T-helper 9 cell (primary cell): Measurements from ENCODE around the gene DFFB.
"Not testable (repeated sequence)": the region's sequence is repeated elsewhere in the genome, so short reads cannot be mapped to it uniquely, and the experiment has no call there.

Experiments
- DNase-seq: peaks from one replicate; pipeline ENCODE4 v3.0.0-alpha.2; 2020

DFFB gene

DNA sequence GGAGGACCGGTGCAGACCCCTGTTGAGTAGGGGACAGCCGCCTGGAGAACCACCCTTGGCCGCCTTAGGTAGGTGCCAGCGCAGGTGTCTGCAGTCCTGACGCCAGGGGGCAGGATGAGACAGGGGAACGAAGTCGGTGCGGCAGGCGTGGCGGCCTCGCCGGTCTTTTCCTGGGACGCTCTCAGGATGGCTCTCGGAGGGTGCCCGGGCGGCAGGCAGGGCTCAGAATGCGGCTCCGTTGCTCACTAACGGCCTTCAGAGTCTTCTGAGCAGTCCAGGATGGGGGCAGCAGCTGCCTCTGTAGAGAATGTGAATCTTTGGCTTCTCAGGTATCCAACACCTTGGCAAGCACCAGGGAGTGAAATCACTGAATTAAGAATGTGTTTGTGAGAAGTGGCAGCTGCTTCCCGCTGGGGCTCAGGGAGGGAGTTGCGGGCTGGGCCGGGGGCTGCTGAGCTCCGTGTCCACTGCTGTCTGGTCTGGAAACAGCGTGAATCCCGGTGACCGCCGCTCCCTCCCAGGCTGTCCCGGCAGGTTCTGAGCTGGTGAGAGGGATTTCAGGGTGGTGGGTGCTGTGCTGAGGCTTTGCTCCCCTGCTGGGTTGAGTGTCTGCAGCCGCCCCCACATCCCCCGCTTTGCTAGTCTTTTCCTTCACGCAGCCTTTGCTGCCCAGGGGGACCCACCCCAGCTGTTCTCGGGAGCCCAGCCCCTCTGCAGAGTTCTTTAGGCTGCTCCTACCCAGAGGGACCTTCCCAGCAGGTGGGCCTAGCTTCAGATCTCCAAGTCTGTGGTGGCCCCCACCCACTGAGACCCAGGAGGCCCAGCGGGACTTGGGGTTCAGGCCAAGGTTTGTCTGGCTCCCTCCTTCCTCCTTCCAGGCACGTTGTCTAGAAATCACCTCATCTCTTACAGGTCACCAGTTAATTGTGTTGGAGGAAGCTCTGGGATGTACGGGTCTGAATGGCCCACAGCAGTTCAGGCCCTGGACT is 53.9 kb downstream of the DFFB start:
- DNase-seq = peak; percentile 73

DNA sequence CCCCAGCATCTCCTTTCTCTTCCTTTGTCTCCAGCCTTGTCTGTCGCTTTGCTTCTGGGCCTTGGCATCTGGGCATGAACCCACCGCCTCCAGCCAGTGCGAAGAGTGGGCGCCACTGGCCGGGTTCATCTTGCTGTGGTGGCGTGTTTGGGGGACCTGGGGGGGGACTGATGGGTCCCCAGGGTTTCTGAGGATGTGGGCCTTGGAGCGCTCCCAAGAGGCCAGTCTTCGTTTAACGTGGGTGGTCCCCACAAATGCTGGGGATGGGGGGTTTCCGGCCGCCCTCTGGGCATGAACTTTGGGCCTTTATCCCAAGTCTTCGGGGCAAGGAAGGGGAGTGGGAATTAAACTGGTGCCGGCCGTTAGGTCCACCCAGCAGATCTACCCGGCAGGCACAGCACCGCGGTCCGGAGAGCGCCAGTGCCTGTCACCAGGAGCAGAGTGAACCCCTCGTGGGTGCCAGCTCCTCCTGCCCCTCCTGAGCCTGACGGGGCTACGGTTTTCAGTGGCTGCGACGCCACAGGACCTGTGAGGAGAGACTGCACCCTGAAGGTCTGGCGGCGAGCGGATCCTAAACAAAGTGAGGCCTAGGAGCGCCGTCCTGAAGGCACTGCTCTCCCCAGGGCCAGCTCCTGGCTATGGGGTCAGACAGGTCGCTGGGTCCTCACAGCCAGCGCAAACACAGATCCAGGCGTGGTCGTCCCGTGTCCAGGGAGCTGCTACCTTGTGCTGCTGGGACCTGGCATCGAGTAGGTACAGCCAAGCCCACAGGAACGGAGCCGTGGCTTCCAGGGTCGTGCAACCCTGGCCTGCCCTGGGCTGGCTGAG is 54.9 kb downstream of the DFFB start:
- no peak for DNase-seq

DNA sequence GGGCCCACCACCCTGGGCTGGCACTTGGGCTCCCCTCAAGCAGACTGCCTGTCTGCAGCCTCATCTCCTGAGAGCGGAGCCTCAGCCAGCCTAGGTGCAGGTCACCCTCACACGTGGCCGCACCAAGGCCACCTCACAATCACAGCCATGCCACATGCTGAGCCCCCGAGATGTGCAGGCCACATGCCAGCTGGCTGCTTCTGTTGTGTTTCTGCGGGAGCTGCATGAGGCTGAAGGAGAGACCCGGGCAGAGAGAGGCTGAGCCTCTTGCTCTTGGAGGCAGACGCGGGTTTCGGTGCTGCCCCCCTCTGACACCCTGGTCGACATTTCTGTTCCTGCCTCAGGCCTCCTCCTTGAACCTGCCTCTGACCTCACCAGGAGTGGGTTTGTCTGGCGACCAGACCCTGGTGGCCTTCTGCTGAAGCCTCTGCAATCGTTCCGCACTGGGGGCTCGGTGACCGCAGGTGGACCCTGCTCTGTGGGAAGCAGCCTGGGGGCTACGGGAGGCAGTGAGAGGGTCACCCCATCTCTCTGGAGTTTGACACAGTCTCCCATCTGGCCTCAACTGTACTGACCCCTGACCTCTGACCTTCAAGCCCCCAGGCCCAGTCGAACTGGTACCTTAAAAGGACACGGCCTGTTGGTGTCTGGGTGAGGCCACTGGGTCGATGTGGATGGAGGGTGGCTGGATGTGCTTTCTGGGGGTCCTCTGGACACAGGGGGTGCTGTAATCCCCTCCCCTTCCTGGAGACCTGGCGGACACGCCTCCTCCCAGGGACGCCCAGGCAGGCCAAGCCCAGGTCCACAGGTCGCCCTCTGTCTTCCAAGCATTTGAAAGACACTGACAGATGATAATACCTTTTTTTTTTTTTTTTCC is 55.8 kb downstream of the DFFB start:
- no peak for DNase-seq

DNA sequence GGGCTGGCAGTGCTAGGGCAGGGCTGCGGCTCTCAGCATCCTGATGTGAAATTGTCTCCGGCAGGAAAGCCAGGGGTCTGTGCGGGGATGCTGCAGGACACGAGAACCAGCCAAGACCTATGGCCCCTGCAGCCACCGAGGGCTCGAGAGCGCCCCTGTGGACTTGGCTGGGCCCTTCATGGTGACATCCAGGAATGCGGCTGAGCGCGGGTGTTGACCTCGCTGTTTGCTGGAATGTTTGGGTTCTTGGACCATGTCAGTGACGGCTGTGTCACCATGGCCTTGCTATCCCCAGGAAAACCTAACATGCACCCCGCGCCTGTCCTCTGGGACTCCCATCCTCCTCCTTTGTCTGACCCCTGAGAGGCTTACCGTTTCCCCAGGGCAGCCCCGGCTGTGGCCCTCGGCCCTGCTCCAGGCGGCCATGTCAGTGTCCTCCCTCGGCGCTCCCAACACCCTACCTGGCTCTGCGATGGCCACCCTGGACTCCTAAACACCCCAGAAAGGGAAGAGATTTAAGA is 57.1 kb downstream of the DFFB start:
- DNase-seq = no peak

DNA sequence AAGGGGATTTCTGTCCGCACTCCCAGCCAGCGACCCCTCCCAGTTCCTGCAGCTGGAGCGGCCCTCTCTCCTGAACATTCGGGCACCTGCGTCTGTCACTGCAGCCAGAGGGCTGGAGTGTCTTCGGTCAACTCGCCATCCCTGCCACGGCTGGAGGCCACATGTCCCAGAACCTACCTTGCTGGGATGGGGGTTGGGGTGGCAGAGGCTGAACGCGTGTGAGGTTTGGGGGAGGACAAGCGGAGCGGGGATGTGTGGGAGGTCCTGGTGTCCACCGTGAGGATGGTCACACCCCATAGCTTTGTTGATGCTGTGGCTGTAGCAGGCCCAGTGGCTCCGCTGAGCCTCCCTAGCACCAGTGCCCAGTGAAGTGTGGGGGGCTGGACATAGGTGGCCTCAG is 57.6 kb downstream of the DFFB start:
- no peak for DNase-seq

DNA sequence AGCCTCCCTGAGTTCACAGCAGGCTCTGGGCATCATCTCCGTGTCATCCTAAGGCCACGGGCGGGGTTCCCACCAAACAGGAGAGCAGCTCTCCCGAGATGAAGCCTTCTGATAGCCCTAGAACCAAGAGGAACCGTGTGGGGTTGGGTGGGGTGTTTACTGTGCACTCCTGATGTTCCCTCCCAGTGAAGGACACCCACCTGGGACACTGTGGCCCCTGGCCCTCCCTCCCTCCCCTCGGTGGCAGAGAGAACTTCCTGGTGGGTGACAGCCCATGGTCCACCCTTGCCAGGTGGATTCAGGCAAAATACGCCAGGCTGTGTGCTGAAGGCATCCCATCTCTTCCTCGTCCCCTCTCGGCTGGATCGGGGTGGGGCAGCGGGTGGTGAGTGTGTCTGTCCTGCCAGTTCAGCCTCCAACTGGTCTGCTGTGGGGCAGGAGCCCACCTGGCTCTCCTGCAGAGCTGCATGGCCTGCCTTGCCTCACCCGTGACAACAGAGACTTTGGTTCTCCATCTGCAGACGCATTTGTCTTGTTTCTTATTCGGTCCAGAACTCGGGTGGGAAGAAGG is 58.4 kb downstream of the DFFB start:
- no peak for DNase-seq

DNA sequence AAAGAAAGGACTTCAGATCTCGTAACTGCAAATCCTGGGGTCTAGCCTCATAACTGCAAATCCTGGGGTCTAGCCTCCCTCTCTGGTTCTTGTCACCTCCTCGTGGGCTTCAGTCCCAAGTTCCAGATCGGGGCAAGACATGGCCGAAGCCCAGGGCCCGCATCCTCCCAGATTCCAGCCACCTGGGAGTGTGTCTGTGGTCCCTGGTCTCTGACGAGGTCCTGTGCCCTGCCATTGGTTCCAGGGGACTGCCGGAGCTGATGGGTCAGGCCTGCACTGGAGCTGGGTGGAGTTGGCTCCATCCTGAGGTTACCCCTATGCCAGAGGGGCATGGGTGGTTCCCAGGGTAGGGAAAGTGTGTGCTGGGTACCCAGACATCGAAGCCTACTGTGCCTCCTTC is 60.5 kb downstream of the DFFB start:
- no peak for DNase-seq

DNA sequence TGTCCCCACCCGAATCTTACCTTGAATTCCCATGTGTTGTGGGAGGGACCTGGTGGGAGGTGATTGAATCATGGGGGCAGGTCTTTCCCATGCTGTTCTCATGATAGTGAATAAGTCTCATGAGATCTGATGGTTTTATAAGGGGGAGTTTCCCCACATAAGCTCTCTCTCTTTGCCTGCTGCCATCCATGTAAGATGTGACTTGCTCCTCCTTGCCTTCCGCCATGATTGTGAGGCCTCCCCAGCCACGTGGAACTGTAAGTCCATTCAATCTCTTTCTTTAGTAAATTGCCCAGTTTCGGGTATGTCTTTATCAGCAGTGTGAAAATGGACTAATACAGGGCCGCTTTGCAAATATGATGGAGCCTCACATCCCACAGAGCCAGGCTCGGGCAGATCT is 61.1 kb downstream of the DFFB start:
- not testable (repeated sequence) for DNase-seq

DNA sequence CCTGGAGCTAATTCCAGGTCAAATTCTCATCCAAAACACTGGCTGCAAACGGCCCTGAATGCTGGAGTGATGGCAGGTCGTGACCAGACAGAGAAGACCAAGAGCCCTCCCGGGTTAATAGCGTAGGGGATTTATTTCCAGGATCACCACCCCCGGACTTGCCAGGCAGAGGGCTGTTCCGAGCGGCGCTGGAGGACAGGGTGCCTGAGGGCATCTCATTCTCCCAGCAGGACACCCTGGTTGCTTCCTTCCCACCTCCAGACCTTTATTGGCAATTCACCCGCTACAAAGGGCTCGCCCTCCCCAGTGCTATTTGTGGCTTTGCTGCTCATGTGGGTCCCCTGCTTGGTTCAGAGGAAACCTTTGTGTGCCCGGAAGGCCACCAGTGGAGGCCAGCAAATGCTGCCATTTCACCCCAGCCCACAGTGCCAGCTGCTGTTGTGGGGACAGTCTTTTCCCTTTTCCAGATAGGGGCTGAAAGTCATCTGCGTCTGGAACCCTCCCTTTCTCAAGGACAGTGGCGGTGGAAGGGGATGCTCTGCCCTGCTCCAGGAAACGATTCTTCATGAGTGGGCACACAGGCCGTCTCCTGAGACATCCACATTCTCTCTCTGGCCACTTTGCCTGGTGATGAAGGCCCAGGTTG is 61.8 kb downstream of the DFFB start:
- DNase-seq = no peak

DNA sequence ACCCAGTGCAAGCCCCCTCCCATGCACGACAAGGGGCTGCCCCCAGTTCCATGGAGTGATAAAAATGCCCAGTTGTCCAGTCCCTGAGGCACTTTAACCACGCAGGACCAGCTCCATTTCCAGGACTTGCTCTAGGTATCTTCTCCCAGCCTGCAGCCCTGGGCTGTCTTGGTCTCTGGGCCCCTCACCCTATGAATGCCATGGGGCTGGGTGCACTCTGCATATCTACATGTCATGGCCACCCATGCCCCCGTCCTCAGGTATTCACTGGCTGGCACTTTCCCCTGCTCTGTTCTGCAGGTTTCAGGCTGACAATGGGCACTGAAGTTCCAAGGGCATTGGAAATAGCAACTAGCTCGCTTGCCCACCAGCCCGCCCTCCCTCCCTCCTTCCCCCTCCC is 62.4 kb downstream of the DFFB start:
- no peak for DNase-seq

DNA sequence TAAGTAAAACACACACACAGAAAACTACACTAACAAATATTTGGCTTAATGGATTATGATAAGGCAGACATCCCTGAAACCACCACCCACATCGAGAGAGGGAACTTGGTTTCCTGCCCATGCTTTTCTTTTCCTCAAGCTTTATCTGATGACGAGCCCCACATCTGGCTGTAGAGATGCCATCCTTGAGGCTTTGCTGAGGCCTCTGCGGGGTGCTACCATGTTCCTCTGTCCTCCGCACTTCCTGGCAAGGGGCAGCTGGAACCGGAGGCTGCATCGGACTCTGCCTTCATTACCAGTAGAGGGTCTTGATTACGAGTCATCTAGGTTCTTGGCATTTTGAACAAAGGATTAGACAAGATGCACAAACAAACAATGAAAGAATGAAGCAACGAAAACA is 64.5 kb downstream of the DFFB start:
- no peak for DNase-seq

DNA sequence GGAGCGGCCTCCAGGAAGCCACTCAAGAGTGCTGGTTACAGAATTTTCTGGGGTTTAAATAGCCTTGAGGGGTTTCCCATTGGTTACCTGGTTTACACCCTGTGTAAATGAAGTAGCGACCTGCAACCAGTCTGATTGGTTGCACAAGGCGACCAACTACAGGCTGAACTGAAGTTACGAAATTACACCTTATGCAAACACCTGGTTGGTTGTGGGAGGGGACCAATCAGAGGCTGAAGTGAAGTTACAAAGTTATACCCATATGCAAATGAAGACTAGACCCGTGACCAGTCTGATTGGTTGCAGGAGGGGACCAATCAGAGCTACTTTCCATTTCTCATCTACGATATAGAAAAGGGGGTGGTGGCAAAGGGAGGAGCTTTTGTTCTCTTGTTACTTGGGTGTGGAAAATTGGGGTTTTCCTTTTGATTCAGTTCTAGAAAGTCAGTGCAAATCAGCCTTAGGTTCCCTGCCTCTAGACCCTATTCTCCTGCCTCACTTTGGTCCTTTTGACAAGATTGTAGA is 65.0 kb downstream of the DFFB start:
- DNase-seq = no peak

DNA sequence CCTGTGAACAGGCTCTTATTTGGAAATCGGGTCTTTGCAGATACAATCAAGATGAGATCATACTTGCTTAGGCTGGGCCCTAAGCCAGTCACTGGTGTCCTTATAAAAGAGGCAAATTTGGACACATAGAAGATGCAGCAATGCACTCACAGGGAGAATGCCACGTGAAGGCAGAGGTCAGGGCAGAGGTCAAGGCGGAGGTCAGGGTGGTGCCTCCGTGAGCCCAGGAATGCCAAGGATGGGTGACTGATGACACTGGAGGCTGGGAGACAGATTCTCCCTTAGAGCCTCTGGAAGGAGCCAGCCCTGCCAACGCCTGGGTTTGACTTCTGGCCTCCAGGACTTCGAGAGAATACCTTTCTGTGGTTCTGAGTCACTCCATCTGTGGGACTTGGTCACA is 65.6 kb downstream of the DFFB start:
- DNase-seq = no peak

DNA sequence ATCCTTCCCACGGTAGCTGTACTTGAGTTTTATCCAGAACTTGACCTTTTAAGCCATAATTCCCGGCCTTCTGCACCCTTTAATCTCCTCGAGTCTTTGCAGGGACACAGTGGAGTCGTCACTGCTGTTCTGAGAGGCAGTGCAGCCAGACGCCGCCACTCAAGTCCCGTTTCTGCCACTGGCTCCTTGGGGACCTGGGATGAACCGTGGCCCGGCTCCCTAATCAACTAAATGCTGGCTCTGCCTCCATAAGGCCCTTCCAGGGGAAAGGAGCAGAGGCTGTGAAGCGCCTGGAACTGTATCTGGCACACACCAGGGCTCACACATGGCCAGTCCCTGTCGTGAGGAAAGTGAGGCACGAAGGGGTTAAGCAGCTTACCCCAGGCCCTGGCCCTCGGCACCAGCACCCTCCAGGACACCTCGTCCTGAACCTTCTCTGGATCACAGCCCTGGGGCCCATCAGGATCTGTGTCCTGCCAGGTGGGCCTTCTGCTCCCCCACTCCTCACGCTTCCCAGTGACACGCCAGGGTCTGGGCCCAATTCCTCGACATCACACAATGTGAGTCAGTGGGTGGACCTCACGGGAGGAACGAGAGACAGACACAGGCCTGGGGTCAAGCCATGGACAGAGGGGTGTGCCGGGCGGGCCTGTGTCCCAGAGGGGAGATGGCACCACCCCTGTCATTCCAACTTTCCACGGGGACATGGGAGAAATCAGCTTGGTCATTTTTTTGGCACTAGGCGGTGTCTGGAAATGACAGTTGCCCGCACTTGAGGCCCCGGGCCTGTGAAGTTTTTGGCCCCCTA is 66.3 kb downstream of the DFFB start:
- no peak for DNase-seq

DNA sequence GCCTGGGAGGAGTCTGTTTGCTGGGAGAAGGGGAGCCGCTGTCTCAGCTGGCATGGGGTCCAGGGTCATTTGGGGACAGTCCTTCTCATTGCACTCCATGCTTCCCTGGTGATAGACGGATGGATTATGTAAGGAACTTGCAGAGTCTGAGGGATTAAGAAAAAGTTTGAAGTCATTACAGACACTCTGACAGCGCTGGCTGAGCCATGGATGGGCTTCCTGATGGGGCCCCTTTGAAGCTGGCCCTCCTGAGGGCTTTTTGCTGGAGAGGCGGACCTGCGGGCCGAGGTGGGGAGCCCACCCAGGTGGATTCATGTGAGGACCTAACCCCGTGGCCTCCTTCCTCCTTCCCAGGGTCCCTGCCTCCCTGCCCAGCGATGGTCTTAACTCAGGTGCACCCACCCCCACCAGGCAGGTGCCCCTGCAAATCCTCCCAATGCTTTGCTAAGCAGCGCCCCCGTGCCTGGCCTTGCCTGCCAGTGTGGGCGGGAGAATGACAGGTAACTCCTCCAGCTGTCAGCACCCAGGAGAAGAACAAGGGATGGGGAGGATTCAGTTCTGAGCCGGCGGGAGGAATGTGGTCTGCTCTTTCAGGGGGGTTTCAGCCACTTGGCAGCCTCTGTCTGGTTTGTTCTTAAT is 67.0 kb downstream of the DFFB start:
- no peak for DNase-seq

DNA sequence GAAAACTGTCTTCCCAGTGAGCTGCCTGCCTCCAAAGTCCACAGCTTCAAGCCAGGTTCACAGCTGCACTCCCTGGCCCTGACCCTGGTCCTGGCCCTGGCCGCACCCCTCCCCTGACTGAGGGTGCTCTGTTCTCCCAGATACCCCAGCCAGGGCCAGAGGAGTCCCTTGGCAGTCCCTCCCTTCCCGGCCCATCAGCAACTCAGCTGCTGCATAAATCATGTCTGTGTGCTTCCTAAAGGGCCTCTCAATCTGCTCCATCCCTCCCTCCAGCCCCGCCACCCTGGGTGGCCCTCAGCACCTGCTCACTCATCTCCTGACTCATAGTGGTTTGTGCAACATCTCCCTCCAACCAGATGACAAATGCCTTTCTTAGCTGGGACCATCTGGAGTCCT is 67.5 kb downstream of the DFFB start:
- no peak for DNase-seq

DNA sequence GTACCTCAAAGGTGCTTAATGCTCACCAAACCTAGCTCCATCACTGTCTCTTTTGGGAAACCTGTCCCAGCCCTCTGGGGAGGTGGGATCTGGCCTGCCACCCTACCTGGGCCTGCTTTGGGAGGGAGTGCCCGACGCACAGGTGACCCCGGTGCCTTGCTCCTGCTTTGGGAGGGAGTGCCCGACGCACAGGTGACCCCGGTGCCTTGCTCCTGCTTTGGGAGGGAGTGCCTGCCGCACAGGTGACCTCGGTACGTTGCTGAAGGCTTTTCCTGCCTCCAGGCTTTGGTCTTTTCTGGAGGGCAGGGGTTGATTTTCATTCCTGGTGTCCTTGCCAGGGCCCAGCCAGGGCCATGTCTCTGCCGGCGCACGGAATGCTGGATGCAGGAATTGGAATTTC is 68.0 kb downstream of the DFFB start:
- DNase-seq = no peak

DNA sequence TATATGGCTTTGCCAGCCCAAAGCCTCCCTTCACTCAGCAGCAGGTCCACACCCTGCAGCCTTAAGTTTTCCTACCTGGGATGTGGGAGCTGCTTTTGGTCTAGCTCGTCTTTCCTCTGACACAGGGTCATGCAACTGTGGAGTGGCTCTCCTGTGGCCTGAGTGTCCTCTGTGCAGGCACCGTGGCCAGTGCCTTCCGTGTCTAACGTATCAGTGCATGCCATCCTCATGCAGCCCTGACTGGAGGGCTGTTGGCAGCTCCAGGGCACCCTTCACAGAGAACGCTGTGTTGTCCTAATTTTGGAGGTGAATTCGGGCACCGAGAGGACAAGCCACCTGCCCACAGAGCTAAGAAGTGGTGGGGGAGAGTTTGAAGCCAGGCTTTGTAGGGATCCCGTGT is 68.5 kb downstream of the DFFB start:
- no peak for DNase-seq

DNA sequence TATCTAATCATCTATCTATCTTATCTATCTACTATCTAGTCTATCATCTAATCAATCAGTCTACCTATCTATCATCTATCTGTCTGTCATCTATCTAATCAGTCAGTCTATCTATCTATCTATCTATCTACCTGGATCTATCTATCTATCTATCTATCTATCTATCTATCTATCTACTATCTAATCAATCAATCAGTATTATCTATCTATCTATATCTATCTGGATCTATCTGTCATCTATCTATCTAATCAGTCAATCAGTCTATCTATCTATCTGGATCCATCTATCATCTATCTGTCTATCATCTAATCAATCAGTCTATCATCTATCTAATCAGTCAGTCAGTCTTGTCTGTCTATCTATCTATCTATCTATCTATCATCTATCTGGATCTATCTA is 69.7 kb downstream of the DFFB start:
- DNase-seq = no peak

DNA sequence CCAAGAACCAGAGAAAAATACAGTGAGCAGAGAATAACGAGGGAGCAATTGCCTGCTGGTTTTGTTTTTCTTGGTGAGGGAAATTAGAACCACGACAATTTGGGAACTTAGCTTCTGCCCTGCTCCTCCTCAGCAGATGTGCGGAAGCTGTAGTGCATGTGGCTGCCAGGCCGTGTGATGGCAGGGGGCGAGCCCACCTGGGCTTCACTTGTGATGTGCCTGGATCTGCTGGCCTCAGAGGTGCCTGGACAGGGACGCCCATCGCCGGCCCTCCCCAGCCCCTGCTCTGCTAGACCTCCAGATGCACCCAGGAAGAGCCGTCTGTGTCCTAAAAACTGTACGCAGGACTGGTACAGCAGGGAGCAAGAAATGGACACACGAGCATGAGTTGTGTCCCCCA is 71.3 kb downstream of the DFFB start:
- no peak for DNase-seq
